ENCODE data around the gene NTF4.
"Not testable (repeated sequence)": the region's sequence is repeated elsewhere in the genome, so short reads cannot be mapped to it uniquely, and the experiment has no call there.

The NTF4 gene

DNA sequence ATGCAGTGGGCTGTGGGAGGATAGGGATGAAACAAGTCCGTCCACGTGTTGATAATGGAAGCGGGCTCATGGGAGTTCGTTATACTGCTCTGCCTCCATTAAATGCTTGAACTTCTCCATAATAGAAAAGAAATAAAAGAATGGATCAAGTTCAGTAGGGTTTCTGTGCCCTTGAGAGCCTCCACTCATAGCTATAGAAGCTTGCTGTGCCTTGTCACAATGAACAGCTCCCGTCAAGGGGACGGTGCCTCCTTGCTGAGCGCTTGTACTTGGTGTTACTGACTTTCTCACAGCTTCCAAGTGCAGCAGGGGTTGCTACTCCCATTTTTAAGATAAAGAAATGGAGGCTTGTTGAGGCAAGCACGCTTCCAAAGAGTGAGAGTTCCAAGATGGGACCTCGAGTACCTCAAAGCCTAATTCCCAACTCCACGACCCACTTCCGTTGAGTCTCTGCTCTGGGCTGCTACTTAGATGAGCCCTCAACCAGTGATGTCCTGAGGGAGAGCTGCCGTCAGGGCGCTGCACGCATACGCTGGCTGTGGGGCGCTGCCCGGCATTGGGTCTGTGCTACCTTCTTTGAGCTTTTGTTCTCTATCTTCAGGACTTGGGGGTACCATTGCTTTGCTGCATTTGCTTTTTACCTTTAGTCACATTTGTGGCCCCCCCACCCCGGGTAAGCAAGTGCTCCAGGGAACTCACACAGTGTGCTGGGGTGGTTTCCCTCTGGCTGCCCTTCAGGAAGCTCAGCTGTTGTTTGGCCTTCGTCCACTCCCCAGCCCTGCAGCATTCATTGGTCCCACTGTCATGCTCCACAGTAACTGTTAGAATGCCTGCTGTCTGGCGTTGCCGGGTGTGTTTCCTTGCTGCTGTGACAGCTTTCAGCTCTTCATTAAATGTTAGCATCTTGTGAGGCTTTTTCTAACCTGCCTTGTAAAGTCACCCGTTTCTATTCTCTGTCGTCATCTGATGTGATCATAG lies 30.2 kb upstream of the NTF4 start:
- peak in 34 of 42 donors; percentile 29 to 78 (median 52) for DNase-seq
- intact Hi-C loops (cut with DNase I): loop anchor here (5.0 kb wide), 1 partner anchor 53 kb away; no protein-coding TSS in a partner anchor

DNA sequence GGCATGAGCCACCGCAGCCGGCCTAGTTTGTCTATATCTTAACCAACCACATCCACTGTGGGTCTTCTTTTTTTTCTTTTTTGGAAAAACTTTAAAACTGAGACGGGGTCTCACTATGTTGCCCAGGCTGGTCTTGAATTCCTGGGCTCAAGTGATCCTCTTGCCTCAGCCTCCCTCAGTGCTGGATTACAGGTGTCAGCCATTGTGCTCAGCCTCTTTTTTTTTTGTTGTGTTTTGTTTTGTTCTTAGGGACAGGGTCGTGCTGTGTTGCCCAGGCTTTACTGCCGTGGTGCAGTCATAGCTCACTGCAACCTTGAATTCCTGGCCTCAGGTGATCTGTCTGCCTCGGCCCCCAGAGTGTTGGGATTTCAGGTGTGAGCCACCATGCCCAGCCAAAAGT lies 28.1 kb upstream of the NTF4 start:
- intact Hi-C loops (cut with DNase I): no loop called here
- DNase-seq: no peak

- intact Hi-C loops (cut with DNase I): no loop called here
- DNase-seq: no peak
Measured at GRCh38 chr19:49091391-49092038, 26.9 kb upstream of the NTF4 start.

GRCh38 chr19:49086296-49086695 lies 21.7 kb upstream of the NTF4 start:
- DNase-seq: no peak
- intact Hi-C loops (cut with DNase I): no loop called here

- intact Hi-C loops (cut with DNase I): no loop called here
- no peak for DNase-seq
Measured at GRCh38 chr19:49085868-49086232, 21.2 kb upstream of the NTF4 start.

GRCh38 chr19:49085020-49085867 lies 20.6 kb upstream of the NTF4 start, which contains the start of gene SNRNP70:
Gene SNRNP70 (plus strand): TSS chr19:49085451. CDS start chr19:49086415, 964 bp downstream.
- peak; percentile 95 to 99 (median 98) for DNase-seq
- intact Hi-C loops (cut with DNase I): no loop called here

DNA sequence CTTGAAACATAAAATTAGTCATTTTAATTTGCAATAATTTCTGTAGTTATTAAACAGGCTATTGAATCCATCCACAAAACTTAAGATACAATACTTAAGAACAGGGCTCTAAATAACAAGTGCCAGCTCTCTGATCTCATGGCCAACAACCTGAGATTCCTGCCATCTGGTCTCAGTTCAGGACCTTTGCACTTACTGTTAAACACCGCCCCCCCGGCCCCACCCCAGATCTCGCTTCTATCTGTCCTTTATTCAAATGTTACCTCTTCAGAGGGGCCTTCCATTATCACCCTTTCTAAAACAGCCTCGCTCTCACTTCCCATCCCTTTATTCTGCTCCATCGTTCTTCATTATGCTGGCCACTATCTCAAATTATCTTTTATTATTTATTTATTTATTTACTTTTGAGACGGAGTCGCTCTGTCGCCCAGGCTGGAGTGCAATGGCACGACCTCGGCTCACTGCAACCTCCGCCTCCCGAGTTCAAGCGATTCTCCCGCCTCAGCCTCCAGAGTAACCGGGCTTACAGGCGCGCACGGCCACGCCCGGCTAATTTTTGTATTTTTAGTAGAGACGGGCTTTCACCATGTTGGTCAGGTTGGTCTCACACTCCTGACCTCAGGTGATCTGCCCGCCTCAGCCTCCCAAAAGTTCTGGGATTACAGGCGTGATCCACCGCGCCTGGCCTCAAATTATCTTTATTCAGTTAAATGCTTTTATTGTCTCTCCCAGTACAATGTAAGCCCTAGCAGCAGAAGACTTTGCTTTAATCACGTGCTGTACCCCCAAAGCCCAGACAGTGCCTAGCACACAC lies 19.8 kb upstream of the NTF4 start:
- intact Hi-C loops (cut with DNase I): no loop called here
- DNase-seq: peak in 2 of 42 donors; percentile 17 to 38

- intact Hi-C loops (cut with DNase I): no loop called here
- DNase-seq: no peak
Measured at GRCh38 chr19:49081273-49081672, 16.7 kb upstream of the NTF4 start.

DNA sequence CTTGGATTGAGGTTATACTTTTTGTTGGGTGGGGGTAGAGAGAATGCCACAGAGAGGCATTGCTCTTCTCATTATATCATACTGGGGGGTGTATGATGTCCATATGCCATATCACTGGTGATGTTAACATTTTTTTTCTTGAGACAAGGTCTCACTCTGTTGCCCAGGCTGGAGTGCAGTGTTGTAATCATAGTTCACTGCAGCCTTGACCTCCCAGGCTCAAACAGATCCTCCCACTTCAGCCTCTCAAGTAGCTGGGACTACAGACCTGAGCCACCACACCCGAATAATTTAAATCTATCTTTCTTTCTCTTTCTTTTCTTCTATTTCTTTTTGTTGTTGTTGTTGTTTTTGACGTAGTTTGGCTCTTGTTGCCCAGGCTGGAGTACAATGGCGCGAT lies 15.8 kb upstream of the NTF4 start:
- DNase-seq: no peak
- intact Hi-C loops (cut with DNase I): no loop called here

DNA sequence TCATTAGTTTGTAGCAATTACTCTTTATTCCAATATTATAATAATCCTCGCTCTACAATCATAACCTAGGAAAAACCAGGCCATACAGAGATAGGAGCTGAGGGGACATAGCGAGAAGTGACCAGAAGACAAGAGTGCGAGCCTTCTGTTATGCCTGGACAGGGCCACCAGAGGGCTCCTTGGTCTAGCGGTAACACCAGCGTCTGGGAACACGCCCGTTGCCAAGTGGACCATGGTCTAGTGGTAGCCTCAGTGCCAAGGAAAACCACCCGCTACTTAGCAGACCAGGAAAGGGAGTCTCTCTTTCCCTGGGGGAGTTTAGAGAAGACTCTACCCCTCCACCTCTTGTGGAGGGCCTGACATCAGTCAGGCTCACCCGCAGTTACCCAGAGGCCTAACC lies 10.3 kb upstream of the NTF4 start:
- intact Hi-C loops (cut with DNase I): not testable (repeated sequence)
- peak; percentile 22 to 86 (median 66) for DNase-seq

DNA sequence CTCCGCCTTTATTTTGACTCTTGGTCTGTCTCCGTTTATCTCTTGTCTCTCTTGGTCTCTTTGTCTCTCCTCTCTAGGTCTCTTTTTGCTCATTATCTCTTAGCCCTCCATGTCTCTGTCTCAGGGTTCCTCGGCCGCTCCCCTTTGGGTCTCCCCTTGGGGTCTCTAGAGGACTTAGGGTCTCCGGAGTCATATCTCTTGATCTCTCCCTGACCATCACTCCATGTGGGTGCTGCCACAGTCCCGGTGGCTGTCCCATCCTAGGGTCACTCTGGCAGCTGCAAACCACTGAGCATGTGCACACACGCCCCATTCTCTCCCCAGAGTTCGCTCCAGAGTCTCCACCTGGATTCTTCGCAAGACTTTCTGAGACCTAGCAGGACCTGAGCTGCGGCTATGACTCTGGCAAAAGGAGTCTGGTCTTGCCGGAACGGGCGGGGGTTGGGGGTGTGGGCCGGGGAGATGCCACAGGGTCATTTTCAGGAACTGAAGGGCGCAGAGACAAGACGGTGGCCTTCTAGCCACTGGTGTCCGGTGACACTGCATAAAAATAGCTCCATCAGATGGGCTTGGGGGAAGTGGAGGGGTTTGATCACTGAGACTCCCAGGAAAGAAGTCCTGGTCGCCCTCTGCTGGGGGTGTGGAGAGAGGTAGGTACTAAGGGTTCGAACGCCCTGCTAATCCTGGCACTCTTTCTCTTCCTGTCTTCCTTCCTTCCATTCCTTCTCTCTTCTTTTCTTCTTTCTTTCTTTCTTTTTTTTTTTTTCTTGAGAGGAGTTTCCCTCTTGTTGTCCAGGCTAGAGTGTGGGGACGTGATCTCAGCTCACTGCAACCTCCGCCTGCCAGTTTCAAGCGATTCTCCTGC lies 9.1 kb upstream of the NTF4 start:
- no peak for DNase-seq
- intact Hi-C loops (cut with DNase I): no loop called here

DNA sequence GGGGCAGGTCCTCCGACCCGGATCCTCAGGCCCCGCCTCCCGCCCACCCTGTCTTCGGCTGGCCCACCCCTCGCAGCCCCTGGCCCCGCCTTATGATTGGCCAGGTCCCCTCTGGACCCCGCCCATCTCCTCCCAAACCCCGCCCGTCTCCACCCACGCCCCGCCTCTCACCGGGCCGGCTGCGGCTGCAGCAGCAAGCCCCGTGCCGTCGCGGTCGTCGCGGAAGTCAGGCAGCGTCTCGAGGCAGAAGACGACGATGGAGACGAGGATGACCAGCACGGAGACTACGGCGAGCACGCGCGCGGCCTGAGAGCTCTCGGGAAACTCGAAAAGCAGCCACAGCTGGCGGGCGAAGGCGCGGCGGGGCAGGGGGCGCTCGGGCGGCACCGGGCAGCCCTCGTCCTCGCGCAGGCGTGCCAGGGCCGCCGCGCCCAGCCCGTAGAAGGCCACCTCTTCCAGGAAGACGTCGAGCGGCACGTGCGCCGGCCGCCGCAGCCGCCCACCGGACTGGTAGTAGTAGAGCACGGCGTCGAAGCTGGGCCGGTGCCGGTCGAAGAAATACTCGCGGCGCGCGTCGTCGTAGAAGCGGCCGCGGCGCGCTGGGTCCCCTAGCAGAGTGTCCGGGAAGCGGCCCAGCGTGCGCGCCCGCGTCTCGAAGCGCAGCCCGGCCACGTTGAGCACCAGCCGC lies 7.4 kb upstream of the NTF4 start:
- intact Hi-C loops (cut with DNase I): no loop called here
- DNase-seq: no peak

GRCh38 chr19:49070416-49070815 lies 5.8 kb upstream of the NTF4 start:
- DNase-seq: no peak
- intact Hi-C loops (cut with DNase I): no loop called here

DNA sequence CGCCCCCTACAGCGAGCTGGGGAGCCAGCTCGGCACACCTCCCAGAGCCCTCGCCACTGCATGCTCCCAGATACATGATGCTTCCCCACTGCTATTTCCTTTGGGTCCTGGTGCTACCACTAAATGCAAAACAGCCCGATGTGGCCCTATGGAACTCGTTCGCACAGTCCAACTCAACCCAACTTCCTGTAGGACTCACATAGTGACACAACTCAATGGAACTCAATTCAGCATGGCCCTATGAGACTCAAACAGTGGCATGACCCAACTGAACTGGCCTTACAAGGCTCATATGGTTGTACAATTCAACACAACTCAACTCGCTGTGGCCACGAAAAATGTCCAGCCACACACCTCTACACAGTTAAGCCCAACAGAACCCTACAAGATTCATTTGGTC lies 4.4 kb upstream of the NTF4 start:
- intact Hi-C loops (cut with DNase I): no loop called here
- DNase-seq: no peak

DNA sequence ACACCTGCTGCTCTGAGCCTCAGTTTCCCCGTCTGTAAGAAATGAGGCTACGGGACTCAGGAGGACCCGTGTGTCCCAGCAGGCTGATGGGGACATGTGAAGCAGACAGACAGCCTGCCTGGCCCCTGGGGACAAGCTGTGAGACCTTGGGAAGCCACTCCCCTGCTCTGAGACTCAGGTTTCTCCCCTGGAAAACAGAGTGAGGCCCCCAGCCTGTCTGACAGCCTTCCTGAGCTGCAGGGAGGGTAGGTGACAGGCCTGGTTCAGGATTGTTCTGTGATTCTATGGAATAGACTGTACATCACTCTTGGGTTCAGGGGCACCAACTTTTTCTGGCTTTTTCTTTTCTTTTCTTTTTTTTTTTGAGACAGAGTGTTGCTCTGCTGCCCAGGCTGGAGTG lies 2.9 kb upstream of the NTF4 start:
- intact Hi-C loops (cut with DNase I): no loop called here
- DNase-seq: no peak

- no peak for DNase-seq
- intact Hi-C loops (cut with DNase I): no loop called here
Measured at GRCh38 chr19:49065905-49066512, 1.4 kb upstream of the NTF4 start.
